GM13976 (cell line): Measurements from ENCODE around the gene MPHOSPH10.
"Not testable (repeated sequence)": the region's sequence is repeated elsewhere in the genome, so short reads cannot be mapped to it uniquely, and the experiment has no call there.

Experiments
- DNase-seq: peaks from one replicate; pipeline ENCODE4 v3.0.0; 2012; ENCODE audit warnings: low spot score
- CTCF ChIP-seq: IDR thresholded peaks from 2 replicates; pipeline ENCODE4 v1.5.1; 2012; ENCODE audit warnings: borderline replicate concordance, mild to moderate bottlenecking; ENCODE audit not compliant: insufficient read depth; ENCODE audit errors: extremely low read depth, missing control alignments, control extremely low read depth
- in situ Hi-C: fragments of 300-500 bp; cut with MboI; formaldehyde crosslinking; loops from one replicate; pipeline ENCODE4 v1.12.0; 2022; ENCODE audit warnings: low sequenced_read_pairs, mixed read lengths, inconsistent platforms; ENCODE audit not compliant: unreplicated experiment

MPHOSPH10 gene

GRCh38 chr2:71101656-71102055 is 28.8 kb upstream of the MPHOSPH10 start:
- DNase-seq = no peak
- no peak for TF ChIP-seq CTCF
- in situ Hi-C loops = no loop called here

GRCh38 chr2:71102981-71103681 is 27.3 kb upstream of the MPHOSPH10 start:
- no peak for TF ChIP-seq CTCF
- in situ Hi-C loops = no loop called here

GRCh38 chr2:71103809-71104208 is 26.6 kb upstream of the MPHOSPH10 start:
- no peak for TF ChIP-seq CTCF
- in situ Hi-C loops = no loop called here
- no peak for DNase-seq

More at GRCh38 chr2:71102981-71103681, 27.3 kb upstream of the MPHOSPH10 start:
- DNase-seq = no peak

GRCh38 chr2:71106463-71106862 is 24.0 kb upstream of the MPHOSPH10 start:
- in situ Hi-C loops, DNase-seq: not testable (repeated sequence)

GRCh38 chr2:71108091-71108490 is 22.3 kb upstream of the MPHOSPH10 start:
- no peak for TF ChIP-seq CTCF
- DNase-seq = no peak
- in situ Hi-C loops = no loop called here

- TF ChIP-seq CTCF = no peak
- DNase-seq = no peak
- in situ Hi-C loops = no loop called here
These were observed 16.6 kb upstream of the MPHOSPH10 start for GRCh38 chr2:71113843-71114242.

- in situ Hi-C loops = no loop called here
- TF ChIP-seq CTCF = no peak
These were observed 13.4 kb upstream of the MPHOSPH10 start for GRCh38 chr2:71117063-71117462.

More at GRCh38 chr2:71117063-71117462, 13.4 kb upstream of the MPHOSPH10 start:
- no peak for DNase-seq
